ENCODE results near the gene GJB3. TPM values are rescaled to one million over a fixed set of nuclear protein-coding genes. Genes with fewer than 3 reads are reported as not detected.

GJB3 gene
- total RNA-seq, 1 donor from 2014 or later, result not detected

GRCh38 chr1:34754964-34755637 is 25.9 kb upstream of the GJB3 start, which contains the start of gene GJB5:
Gene GJB5 (plus strand): TSS chr1:34755047. CDS start chr1:34757331, 2,284 bp downstream.
- Mint-ChIP-seq H3K36me3 (ENCODE audit: low read depth) (peaks cover 4% of the 10 kb centered on the region), H3K4me1 (ENCODE audit: low read depth) (no peaks in the 10 kb centered on the region), H3K27ac (ENCODE audit: unreplicated experiment) (no peak within 1 kb of the TSS), H3K9me3 (ENCODE audit: low read depth) (peaks cover 6% of the 10 kb centered on the region), H3K4me3 (ENCODE audit: unreplicated experiment) (no peak within 1 kb of the TSS), H3K27me3 (ENCODE audit: low read depth) (peaks cover 10% of the 10 kb centered on the region)
- TF ChIP-seq CTCF (IDR thresholded peaks at IDR 0.05), result no peak
- no peak for DNase-seq (ENCODE audit: low spot score)

DNA sequence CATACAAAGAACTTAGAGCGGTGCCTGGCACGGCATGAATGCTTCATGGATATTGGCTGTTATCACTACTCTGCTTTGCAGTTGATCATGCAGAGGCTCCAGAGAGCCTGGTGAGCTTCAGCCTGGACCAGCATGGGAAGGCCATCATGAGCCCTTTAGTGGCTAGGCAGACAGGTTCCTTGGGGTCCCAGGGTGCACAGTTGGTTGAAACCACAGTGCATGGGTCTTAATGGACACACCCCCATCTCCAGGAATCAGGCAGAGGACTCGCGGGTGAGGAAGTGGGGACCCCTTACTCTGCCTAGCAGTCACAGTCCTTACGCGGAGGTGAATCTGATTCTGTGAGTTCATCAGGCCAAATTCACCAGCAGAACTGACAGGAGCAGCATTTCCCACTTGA is 25.1 kb upstream of the GJB3 start:
- DNase-seq (ENCODE audit: low spot score), result no peak
- Mint-ChIP-seq H3K27ac (ENCODE audit: unreplicated experiment) (no peak overlapping the region), H3K4me3 (ENCODE audit: unreplicated experiment) (no peak overlapping the region), H3K4me1 (ENCODE audit: low read depth) (no peaks in the 10 kb centered on the region), H3K36me3 (ENCODE audit: low read depth) (peaks cover 4% of the 10 kb centered on the region), H3K9me3 (ENCODE audit: low read depth) (peaks cover 6% of the 10 kb centered on the region), H3K27me3 (ENCODE audit: low read depth) (peaks cover 10% of the 10 kb centered on the region)
- TF ChIP-seq CTCF (IDR thresholded peaks at IDR 0.05), result no peak

- H3K36me3 Mint-ChIP-seq (ENCODE audit: low read depth), result peaks cover 4% of the 10 kb centered on the region
- H3K9me3 Mint-ChIP-seq (ENCODE audit: low read depth), result peaks cover 6% of the 10 kb centered on the region
- no peak for TF ChIP-seq CTCF (IDR thresholded peaks at IDR 0.05)
- H3K27ac Mint-ChIP-seq (ENCODE audit: unreplicated experiment), result no peak overlapping the region
- no peak for DNase-seq (ENCODE audit: low spot score)
- no peaks in the 10 kb centered on the region for H3K4me1 Mint-ChIP-seq (ENCODE audit: low read depth)
- no peak overlapping the region for H3K4me3 Mint-ChIP-seq (ENCODE audit: unreplicated experiment)
- H3K27me3 Mint-ChIP-seq (ENCODE audit: low read depth), result peaks cover 10% of the 10 kb centered on the region
These were observed 23.6 kb upstream of the GJB3 start for GRCh38 chr1:34757386-34757785.

- Mint-ChIP-seq H3K36me3 (ENCODE audit: low read depth) (peaks cover 1% of the 10 kb centered on the region), H3K4me1 (ENCODE audit: low read depth) (peaks cover 6% of the 10 kb centered on the region), H3K9me3 (ENCODE audit: low read depth) (peaks cover 1% of the 10 kb centered on the region), H3K27me3 (ENCODE audit: low read depth) (peaks cover 14% of the 10 kb centered on the region), H3K4me3 (ENCODE audit: unreplicated experiment) (no peak overlapping the region), H3K27ac (ENCODE audit: unreplicated experiment) (no peak overlapping the region)
- TF ChIP-seq CTCF (IDR thresholded peaks at IDR 0.05), result no peak
- DNase-seq (ENCODE audit: low spot score), result no peak
These were observed 22.3 kb upstream of the GJB3 start for GRCh38 chr1:34758751-34759150.

DNA sequence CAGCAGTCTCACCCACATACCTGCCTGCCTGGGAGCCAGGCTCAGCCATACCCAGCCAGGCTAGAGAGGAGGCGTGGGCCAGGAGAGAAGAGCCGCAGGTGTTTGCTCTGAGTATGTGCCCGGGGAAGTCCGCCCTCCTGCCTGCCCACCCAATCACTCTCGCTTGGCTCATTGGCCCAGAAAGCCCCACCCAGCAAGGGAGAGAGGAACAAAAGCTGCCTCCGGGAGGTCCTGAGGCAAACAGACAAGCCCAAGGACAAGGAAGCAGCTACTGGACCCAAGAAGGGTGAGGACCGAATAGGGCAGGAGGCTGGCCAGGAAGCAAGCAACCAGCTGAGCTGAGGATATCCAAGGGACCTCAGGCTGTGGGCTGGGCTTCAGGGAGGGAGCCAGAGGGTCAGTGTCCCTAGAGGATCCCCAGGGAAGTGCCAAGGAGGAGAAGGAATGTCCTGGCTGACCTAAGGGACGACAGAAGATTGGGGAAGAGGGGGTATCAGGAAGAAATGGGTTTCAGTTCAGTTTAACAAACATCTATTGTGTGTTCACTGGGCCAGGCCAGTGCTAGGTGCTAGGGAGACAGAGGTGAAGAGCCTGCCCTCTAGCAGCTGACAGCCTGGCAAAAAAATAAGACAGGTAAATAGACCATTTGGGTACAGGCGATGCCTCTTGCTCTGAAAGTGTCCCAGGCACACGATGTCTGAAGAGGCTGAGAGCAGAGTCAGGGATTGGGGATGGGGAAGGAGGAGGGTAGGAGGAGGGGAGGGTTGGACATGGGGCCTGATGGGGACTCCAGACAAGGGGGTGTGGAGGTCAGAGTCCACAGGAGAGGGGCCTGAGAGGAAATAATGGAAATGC is 21.3 kb upstream of the GJB3 start, which contains the start of gene GJB4:
Gene GJB4 (plus strand): TSS at position 238 of the 855 bp plus-strand sequence. CDS start 1,515 bp downstream, outside the sequence.
- H3K9me3 Mint-ChIP-seq (ENCODE audit: low read depth), result no peaks in the 10 kb centered on the region
- peak; percentile 17 for DNase-seq (ENCODE audit: low spot score)
- H3K27me3 Mint-ChIP-seq (ENCODE audit: low read depth), result peaks cover 14% of the 10 kb centered on the region
- H3K27ac Mint-ChIP-seq (ENCODE audit: unreplicated experiment), result no peak within 1 kb of the TSS
- TF ChIP-seq CTCF (IDR thresholded peaks at IDR 0.05), result no peak
- H3K36me3 Mint-ChIP-seq (ENCODE audit: low read depth), result no peaks in the 10 kb centered on the region
- peaks cover 6% of the 10 kb centered on the region for H3K4me1 Mint-ChIP-seq (ENCODE audit: low read depth)
- H3K4me3 Mint-ChIP-seq (ENCODE audit: unreplicated experiment), result no peak within 1 kb of the TSS

All from chondrocyte (in vitro differentiated cells).